ENCODE data around the gene UBE2B. TPM values are rescaled to one million over a fixed set of nuclear protein-coding genes. Genes with fewer than 3 reads are reported as not detected.

UBE2B gene
- total and polyA plus RNA-seq, 2 donors from 2014 or later (not counting 2 experiments from before 2014, with no cell fraction given): 46.3 to 70.2 TPM

Other genes starting within 250 kb of the UBE2B start
- 413 and 426 TPM in 2 replicates for gene SKP1, start 194.6 kb upstream of the UBE2B start, total RNA-seq
- gene SKP1, start 194.6 kb upstream of the UBE2B start, polyA plus RNA-seq: 510 and 553 TPM in 2 replicates
- gene PPP2CA, start 145.5 kb upstream of the UBE2B start, total RNA-seq: 141 and 149 TPM in 2 replicates
- 89.8 and 114 TPM in 2 replicates for gene PPP2CA, start 145.5 kb upstream of the UBE2B start, polyA plus RNA-seq
- 0.31 and 1.0 TPM in 2 replicates for gene CDKL3, start 4.4 kb upstream of the UBE2B start, total RNA-seq
- gene CDKL3, start 4.4 kb upstream of the UBE2B start, polyA plus RNA-seq: 1.3 TPM in 2 replicates
- gene CDKN2AIPNL, start 40.3 kb downstream of the UBE2B start, total RNA-seq: 28.4 and 37.8 TPM in 2 replicates
- gene CDKN2AIPNL, start 40.3 kb downstream of the UBE2B start, polyA plus RNA-seq: 33.6 and 40.7 TPM in 2 replicates
- 31.7 and 34.0 TPM in 2 replicates for gene JADE2, start 154.1 kb downstream of the UBE2B start, total RNA-seq
- 10.1 and 11.7 TPM in 2 replicates for gene JADE2, start 154.1 kb downstream of the UBE2B start, polyA plus RNA-seq